ENCODE data around the gene JAZF1. TPM values are rescaled to one million over a fixed set of nuclear protein-coding genes. Genes with fewer than 3 reads are reported as not detected.
A peak's percentile ranks its signal among the peaks of the same experiment; 100 is the strongest.

JAZF1 gene
- total and polyA plus RNA-seq, 12 donors = 6.9 to 42.3 (median 30.0) TPM

- Histone ChIP-seq H3K27me3 (no peaks in the 10 kb centered on the region), H3K4me1 (peaks cover 0 to 7% (median 3%) of the 10 kb centered on the region in 9 donors), H3K36me3 (peaks cover 0 to 47% (median 7%) of the 10 kb centered on the region in 9 donors), H3K9me3 (no peaks in the 10 kb centered on the region), H3K27ac (no peak overlapping the region), H3K4me3 (no peak overlapping the region)
- ATAC-seq (no peak), DNase-seq (no peak)
- intact Hi-C loops (cut with DNase I) = no loop called here
- 88 to 92% methylated on average over 8 of the region's 8 CpGs for WGBS, 2 donors
- TF ChIP-seq CTCF (IDR thresholded peaks at IDR 0.05) = no peak
Measured at GRCh38 chr7:27840313-27840712, 340.3 kb downstream of the JAZF1 start.

GRCh38 chr7:27839099-27839498 lies 341.5 kb downstream of the JAZF1 start:
- H3K27ac ChIP-seq = no peak overlapping the region
- peaks cover 0 to 44% (median 7%) of the 10 kb centered on the region in 9 donors for H3K36me3 ChIP-seq
- H3K4me1 ChIP-seq = peaks cover 0 to 20% (median 12%) of the 10 kb centered on the region in 9 donors
- TF ChIP-seq CTCF (IDR thresholded peaks at IDR 0.05) = no peak
- H3K4me3 ChIP-seq = no peak overlapping the region
- no peaks in the 10 kb centered on the region for H3K9me3 ChIP-seq
- no peaks in the 10 kb centered on the region for H3K27me3 ChIP-seq
- ATAC-seq (no peak), DNase-seq (no peak)
- WGBS, 2 donors = 83 to 92% methylated on average over 10 of the region's 10 CpGs
- intact Hi-C loops (cut with DNase I) = loop anchor here in 1 of 10 donors (5.0 kb wide), 1 partner anchor 248 kb away; no protein-coding TSS in a partner anchor

- H3K9me3 ChIP-seq = no peaks in the 10 kb centered on the region
- intact Hi-C loops (cut with DNase I) = loop anchor here in 1 of 10 donors (5.0 kb wide), 1 partner anchor 251 kb away; no protein-coding TSS in a partner anchor
Measured at GRCh38 chr7:27836536-27836935, 344.1 kb downstream of the JAZF1 start.

GRCh38 chr7:27835376-27835775 lies 345.2 kb downstream of the JAZF1 start:
- Histone ChIP-seq H3K36me3 (peaks cover 0 to 70% (median 14%) of the 10 kb centered on the region in 9 donors), H3K4me3 (no peak overlapping the region), H3K27me3 (no peaks in the 10 kb centered on the region), H3K9me3 (no peaks in the 10 kb centered on the region), H3K27ac (peak overlapping the region; percentile 42 to 75 (median 60)), H3K4me1 (peaks cover 0 to 32% (median 12%) of the 10 kb centered on the region in 9 donors)
- no peak for TF ChIP-seq CTCF (IDR thresholded peaks at IDR 0.05)
- intact Hi-C loops (cut with DNase I) = loop anchor here in 1 of 10 donors (5.0 kb wide), 1 partner anchor 252 kb away; no protein-coding TSS in a partner anchor
- 37 to 54% methylated on average over 7 of the region's 7 CpGs for WGBS, 2 donors
- ATAC-seq (peak in 6 of 8 donors; percentile 34 to 79 (median 62)), DNase-seq (no peak)

More at GRCh38 chr7:27836536-27836935, 344.1 kb downstream of the JAZF1 start:
- Histone ChIP-seq H3K27ac (peak overlapping the region in 1 of 10 donors; percentile 60), H3K36me3 (peaks cover 0 to 65% (median 14%) of the 10 kb centered on the region in 9 donors), H3K4me1 (peaks cover 0 to 32% (median 12%) of the 10 kb centered on the region in 9 donors), H3K4me3 (no peak overlapping the region), H3K27me3 (no peaks in the 10 kb centered on the region)
- ATAC-seq = no peak
- no peak for DNase-seq
- no peak for TF ChIP-seq CTCF (IDR thresholded peaks at IDR 0.05)
- 96 to 99% methylated on average over 2 of the region's 2 CpGs for WGBS, 2 donors
